Choroid plexus epithelial cell (primary cell): ENCODE results near the gene HLA-DMB.

Experiments used
- DNase-seq: peaks from one replicate; pipeline ENCODE4 v3.0.0-alpha.2; 2010; ENCODE audit warnings: low read depth
- H3K4me3 ChIP-seq: 2 replicates; pipeline ENCODE4 v1.5.1; 2011; ENCODE audit warnings: low read depth, mild to moderate bottlenecking, control low read depth, low read length, moderate library complexity
- CTCF ChIP-seq: conservative IDR thresholded peaks from 2 replicates; pipeline ENCODE4 v1.5.1; 2011; ENCODE audit warnings: low read depth, mild to moderate bottlenecking, control low read depth, inconsistent platforms, low read length, moderate library complexity

Gene HLA-DMB

GRCh38 chr6:32968093-32968866 is 27.5 kb upstream of the HLA-DMB start, which contains the start of gene BRD2:
BRD2 (plus strand) TSS chr6:32968594; CDS start chr6:32972899, 4,305 bp downstream.
- no peak for TF ChIP-seq CTCF
- peak; percentile 98 for DNase-seq
- H3K4me3 ChIP-seq: peak within 1 kb of the TSS; percentile 71

- peak; percentile 70 for TF ChIP-seq CTCF
- H3K4me3 ChIP-seq: peak overlapping the region; percentile 71
- peak; percentile 63 for DNase-seq
Observed at GRCh38 chr6:32967151-32968091, 26.6 kb upstream of the HLA-DMB start.

GRCh38 chr6:32964776-32965175 is 23.9 kb upstream of the HLA-DMB start:
- no peak for DNase-seq
- no peak overlapping the region for H3K4me3 ChIP-seq
- no peak for TF ChIP-seq CTCF

- H3K4me3 ChIP-seq: no peak overlapping the region
- no peak for TF ChIP-seq CTCF
- no peak for DNase-seq
Observed at GRCh38 chr6:32963866-32964265, 23.0 kb upstream of the HLA-DMB start.

- no peak for TF ChIP-seq CTCF
- DNase-seq: no peak
- H3K4me3 ChIP-seq: no peak overlapping the region
Observed at GRCh38 chr6:32962213-32962826, 21.5 kb upstream of the HLA-DMB start.

GRCh38 chr6:32960563-32960962 is 19.7 kb upstream of the HLA-DMB start:
- no peak for TF ChIP-seq CTCF
- no peak for DNase-seq
- no peak overlapping the region for H3K4me3 ChIP-seq
